Smooth muscle cell (in vitro differentiated cells): Measurements from ENCODE around the gene ETAA1. TPM values are rescaled to one million over a fixed set of nuclear protein-coding genes. Genes with fewer than 3 reads are reported as not detected.

ENCODE experiments used
- DNase-seq: peaks from one replicate; lab custom pipeline; 2025; ENCODE audit not compliant: unreplicated experiment; lab: John Stamatoyannopoulos, UW
- H2AFZ ChIP-seq: fragments of 200-600 bp; sonication (generic); 2 replicates; pipeline ENCODE4 v1.6.0; 2016; ENCODE audit warnings: antibody characterized with exemption, low read depth, mild to moderate bottlenecking
- H3F3A ChIP-seq: fragments of 200-600 bp; sonication (generic); 2 replicates; pipeline ENCODE4 v1.6.0; 2017; ENCODE audit warnings: antibody characterized with exemption, low read depth
- H3K27ac ChIP-seq: fragments of 200-600 bp; sonication (generic); 2 replicates; pipeline ENCODE4 v1.5.1; 2016; ENCODE audit warnings: low read depth, mild to moderate bottlenecking
- H3K27me3 ChIP-seq: fragments of 200-600 bp; sonication (generic); 2 replicates; pipeline ENCODE4 v1.6.1; 2016; ENCODE audit warnings: low read depth, mild to moderate bottlenecking
- H3K36me3 ChIP-seq: fragments of 200-600 bp; sonication (generic); 2 replicates; pipeline ENCODE4 v1.5.1; 2016; ENCODE audit warnings: low read depth
- H3K4me1 ChIP-seq: fragments of 200-600 bp; sonication (generic); 2 replicates; pipeline ENCODE4 v1.5.1; 2016; ENCODE audit warnings: low read depth
- H3K4me2 ChIP-seq: fragments of 200-600 bp; sonication (generic); 2 replicates; pipeline ENCODE4 v1.6.0; 2016; ENCODE audit warnings: mild to moderate bottlenecking
- H3K4me3 ChIP-seq: fragments of 200-600 bp; sonication (generic); 2 replicates; pipeline ENCODE4 v1.5.1; 2016; ENCODE audit warnings: mild to moderate bottlenecking
- H3K79me2 ChIP-seq: fragments of 200-600 bp; sonication (generic); 2 replicates; pipeline ENCODE4 v1.6.0; 2016; ENCODE audit warnings: low read depth, mild to moderate bottlenecking
- H3K9ac ChIP-seq: fragments of 200-600 bp; sonication (generic); 2 replicates; pipeline ENCODE4 v1.6.0; 2016; ENCODE audit warnings: low read depth
- H3K9me3 ChIP-seq: fragments of 200-600 bp; sonication (generic); replicated peaks from 2 replicates; pipeline ENCODE4 v1.5.1; 2016; ENCODE audit warnings: low read depth
- H4K20me1 ChIP-seq: fragments of 200-600 bp; sonication (generic); 2 replicates; pipeline ENCODE4 v1.6.0; 2016; ENCODE audit warnings: low read depth
- CTCF ChIP-seq: fragments of 200-600 bp; sonication (generic); IDR thresholded peaks from 2 replicates; pipeline ENCODE4 v1.5.1; 2017; ENCODE audit warnings: borderline replicate concordance, mild to moderate bottlenecking, antibody characterized with exemption; ENCODE audit not compliant: insufficient read depth, poor library complexity, severe bottlenecking
- WGBS: methylation state at CpG from one replicate; pipeline ENCODE4 v1.1.7; 2016; ENCODE audit warnings: low lambda C conversion rate; 5-methylcytosine and 5-hydroxymethylcytosine counted together
- polyA plus RNA-seq: library from polyadenylated mRNA; unstranded; fragments of >200 nt; fragmentation: Nextera tagmentation; extraction: Ambion mirVana; gene quantifications from 2 replicates; pipeline ENCODE4 v1.2.1, GENCODE V29; 2016
- total RNA-seq: library from RNA; depleted of rRNA; stranded (reverse); fragments of >200 nt; gene quantifications from 2 replicates; pipeline ENCODE4 v1.2.3, GENCODE V29; 2014

ETAA1 gene
- total and polyA plus RNA-seq, 2 experiments from 2014 or later, result 6.0 to 20.9 TPM

GRCh38 chr2:67408346-67408745 lies 11.2 kb downstream of the ETAA1 start:
- no peak overlapping the region for H2AFZ ChIP-seq
- no peaks in the 10 kb centered on the region for H3K4me1 ChIP-seq
- H3K27me3 ChIP-seq, result no peaks in the 10 kb centered on the region
- no peaks in the 10 kb centered on the region for H3F3A ChIP-seq
- H3K9me3 ChIP-seq, result no peaks in the 10 kb centered on the region
- no peak for TF ChIP-seq CTCF
- no peaks in the 10 kb centered on the region for H4K20me1 ChIP-seq
- no peak overlapping the region for H3K27ac ChIP-seq
- H3K4me2 ChIP-seq, result no peak overlapping the region
- H3K9ac ChIP-seq, result no peak overlapping the region
- H3K36me3 ChIP-seq, result peaks cover 9% of the 10 kb centered on the region
- DNase-seq, result no peak
- H3K4me3 ChIP-seq, result no peak overlapping the region
- H3K79me2 ChIP-seq, result no peaks in the 10 kb centered on the region

GRCh38 chr2:67412424-67412823 lies 15.3 kb downstream of the ETAA1 start:
- no peak overlapping the region for H3K9ac ChIP-seq
- H2AFZ ChIP-seq, result no peak overlapping the region
- H3K4me3 ChIP-seq, result no peak overlapping the region
- no peaks in the 10 kb centered on the region for H3K36me3 ChIP-seq
- H3K4me1 ChIP-seq, result no peaks in the 10 kb centered on the region
- H3K27ac ChIP-seq, result no peak overlapping the region
- DNase-seq, result no peak
- no peaks in the 10 kb centered on the region for H3K9me3 ChIP-seq
- no peak for TF ChIP-seq CTCF
- WGBS, result 74% methylated on average over 3 of the region's 3 CpGs
- no peaks in the 10 kb centered on the region for H3F3A ChIP-seq
- H3K27me3 ChIP-seq, result no peaks in the 10 kb centered on the region
- no peaks in the 10 kb centered on the region for H3K79me2 ChIP-seq
- H4K20me1 ChIP-seq, result no peaks in the 10 kb centered on the region
- no peak overlapping the region for H3K4me2 ChIP-seq

GRCh38 chr2:67414867-67415266 lies 17.7 kb downstream of the ETAA1 start:
- no peak for TF ChIP-seq CTCF
- H3K9me3 ChIP-seq, result no peaks in the 10 kb centered on the region
- H3K4me1 ChIP-seq, result no peaks in the 10 kb centered on the region
- no peaks in the 10 kb centered on the region for H3K79me2 ChIP-seq
- H3F3A ChIP-seq, result no peaks in the 10 kb centered on the region
- 93% methylated on average over 2 of the region's 2 CpGs for WGBS
- no peak overlapping the region for H3K4me2 ChIP-seq
- H2AFZ ChIP-seq, result no peak overlapping the region
- H3K36me3 ChIP-seq, result no peaks in the 10 kb centered on the region
- DNase-seq, result no peak
- H4K20me1 ChIP-seq, result no peaks in the 10 kb centered on the region
- no peaks in the 10 kb centered on the region for H3K27me3 ChIP-seq
- H3K4me3 ChIP-seq, result no peak overlapping the region
- no peak overlapping the region for H3K27ac ChIP-seq
- no peak overlapping the region for H3K9ac ChIP-seq

- no peaks in the 10 kb centered on the region for H3K4me1 ChIP-seq
- H4K20me1 ChIP-seq, result no peaks in the 10 kb centered on the region
- H3K4me2 ChIP-seq, result no peak overlapping the region
- H3K9ac ChIP-seq, result no peak overlapping the region
- H3K27me3 ChIP-seq, result no peaks in the 10 kb centered on the region
- no peak overlapping the region for H3K4me3 ChIP-seq
- H3K9me3 ChIP-seq, result no peaks in the 10 kb centered on the region
- DNase-seq, result no peak
- no peak overlapping the region for H2AFZ ChIP-seq
- no peaks in the 10 kb centered on the region for H3K79me2 ChIP-seq
- WGBS, result 92% methylated on average over 1 of the region's 1 CpG
- TF ChIP-seq CTCF, result no peak
- H3K36me3 ChIP-seq, result no peaks in the 10 kb centered on the region
- no peaks in the 10 kb centered on the region for H3F3A ChIP-seq
- no peak overlapping the region for H3K27ac ChIP-seq
Measured at GRCh38 chr2:67416136-67416535, 19.0 kb downstream of the ETAA1 start.
